ENCODE data around the gene NEK9. TPM values are rescaled to one million over a fixed set of nuclear protein-coding genes. Genes with fewer than 3 reads are reported as not detected.

The NEK9 gene
- total RNA-seq, 2 donors from 2014 or later = 26.4 to 38.4 TPM

DNA sequence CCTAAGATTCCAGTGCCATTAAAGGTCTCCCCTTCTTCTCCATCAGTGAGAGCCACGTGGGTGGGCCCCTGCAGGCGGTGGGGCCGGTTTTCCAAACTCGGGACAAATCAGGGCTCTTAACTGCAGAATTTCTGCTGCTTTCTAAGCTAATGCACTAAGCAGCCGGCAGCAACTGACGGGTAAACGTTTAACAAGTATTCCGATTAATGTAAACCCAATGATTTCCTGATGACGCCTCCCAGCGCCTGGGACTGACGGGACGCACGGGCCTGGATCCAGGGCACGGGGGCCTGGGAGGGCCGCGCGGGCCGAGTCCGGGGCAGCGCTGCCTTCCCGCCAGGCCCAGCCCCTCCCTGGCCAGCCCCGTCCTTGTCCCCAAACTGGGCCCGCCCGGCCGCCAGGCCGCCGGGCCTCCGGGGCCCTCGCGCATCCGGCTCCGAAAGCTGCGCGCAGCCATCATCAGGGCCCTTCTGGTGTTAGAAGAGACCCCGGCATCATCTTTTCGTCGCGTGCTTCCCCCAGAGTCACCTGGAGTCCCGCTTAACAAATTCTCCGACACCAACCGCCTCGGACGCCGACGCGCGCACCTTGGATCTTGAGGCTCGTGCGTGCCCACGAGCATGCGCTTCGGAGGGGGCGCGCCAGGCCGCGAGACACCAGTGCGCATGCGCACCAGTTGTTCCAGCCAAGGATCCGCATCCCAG, 75.8 kb downstream of the NEK9 start, which contains the start of gene MLH3:
Gene MLH3, minus strand, starts transcription at position 616 of the 704 bp plus-strand sequence. CDS start 1,812 bp downstream, outside the sequence.
- H3K9me3 ChIP-seq = no peaks in the 10 kb centered on the region
- H3K27me3 ChIP-seq = no peaks in the 10 kb centered on the region
- DNase-seq (peak; percentile 82 to 88 (median 84)), ATAC-seq (peak; percentile 87)
- no peaks in the 10 kb centered on the region for H3K36me3 ChIP-seq (replicated peaks in 1 of 2; ENCODE audit: insufficient read depth in 1 of 2, low read depth in 2 of 2)
- WGBS, 2 donors = 0 to 1% methylated on average over 33 to 59 of the region's 59 CpGs
- TF ChIP-seq CTCF (IDR thresholded peaks at IDR 0.05) (peak in 1 of 7 experiments; percentile 11), POLR2A (IDR thresholded peaks at IDR 0.05) (peak; percentile 37 to 76 (median 75))
- intact Hi-C loops (cut with DNase I) = no loop called here
- H3K27ac ChIP-seq = peak within 1 kb of the TSS; percentile 71 to 95 (median 92)
- peaks cover 18% of the 10 kb centered on the region for H3K4me1 ChIP-seq
- H3K4me3 ChIP-seq = peak within 1 kb of the TSS; percentile 48 to 73

DNA sequence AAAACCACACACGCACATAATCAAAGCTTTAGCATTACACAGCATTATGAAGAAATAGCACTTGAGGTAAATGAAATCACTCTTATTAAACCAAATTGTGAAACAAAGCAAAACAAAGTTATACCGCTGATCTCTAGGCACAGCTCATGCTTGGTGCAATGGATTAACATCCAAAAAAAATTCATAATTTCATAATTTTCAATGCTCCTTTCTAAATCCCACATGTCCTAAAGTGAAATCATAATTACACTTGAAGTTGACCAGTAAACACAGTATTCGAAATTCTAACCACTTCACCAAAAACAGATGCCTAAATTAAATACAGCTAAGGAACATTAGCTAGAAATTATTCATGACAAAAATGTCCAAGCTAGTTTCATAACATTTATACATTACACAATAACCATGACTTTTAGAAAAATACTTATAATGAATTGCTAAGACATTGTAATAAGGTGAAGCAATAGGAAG, 77.1 kb downstream of the NEK9 start:
- ATAC-seq = no peak
- H3K27ac ChIP-seq = peak overlapping the region in 2 of 4 donors; percentile 19 to 95

GRCh38 chr14:75049136-75049535, 77.7 kb downstream of the NEK9 start:
- H3K4me1 ChIP-seq = peaks cover 25% of the 10 kb centered on the region
- H3K4me3 ChIP-seq = no peak overlapping the region
- no peaks in the 10 kb centered on the region for H3K27me3 ChIP-seq
- H3K9me3 ChIP-seq = no peaks in the 10 kb centered on the region
- H3K36me3 ChIP-seq (replicated peaks in 1 of 2; ENCODE audit: insufficient read depth in 1 of 2, low read depth in 2 of 2) = no peaks in the 10 kb centered on the region
- intact Hi-C loops (cut with DNase I) = no loop called here
- DNase-seq (no peak), ATAC-seq (no peak)
- TF ChIP-seq POLR2A (IDR thresholded peaks at IDR 0.05) = no peak
- TF ChIP-seq CTCF (IDR thresholded peaks at IDR 0.05) = no peak
- peak overlapping the region in 1 of 4 donors; percentile 19 for H3K27ac ChIP-seq
- WGBS, 2 donors = 72 to 80% methylated on average over 5 of the region's 5 CpGs

More for the DNA sequence above, 77.1 kb downstream of the NEK9 start:
- intact Hi-C loops (cut with DNase I) = no loop called here
- no peak for TF ChIP-seq CTCF (IDR thresholded peaks at IDR 0.05)
- no peak for TF ChIP-seq POLR2A (IDR thresholded peaks at IDR 0.05)
- Histone ChIP-seq H3K27me3 (no peaks in the 10 kb centered on the region), H3K36me3 (replicated peaks in 1 of 2; ENCODE audit: insufficient read depth in 1 of 2, low read depth in 2 of 2) (no peaks in the 10 kb centered on the region), H3K4me3 (no peak overlapping the region), H3K4me1 (peaks cover 25% of the 10 kb centered on the region), H3K9me3 (no peaks in the 10 kb centered on the region)
- 77 to 89% methylated on average over 3 of the region's 3 CpGs for WGBS, 2 donors
- DNase-seq = no peak

DNA sequence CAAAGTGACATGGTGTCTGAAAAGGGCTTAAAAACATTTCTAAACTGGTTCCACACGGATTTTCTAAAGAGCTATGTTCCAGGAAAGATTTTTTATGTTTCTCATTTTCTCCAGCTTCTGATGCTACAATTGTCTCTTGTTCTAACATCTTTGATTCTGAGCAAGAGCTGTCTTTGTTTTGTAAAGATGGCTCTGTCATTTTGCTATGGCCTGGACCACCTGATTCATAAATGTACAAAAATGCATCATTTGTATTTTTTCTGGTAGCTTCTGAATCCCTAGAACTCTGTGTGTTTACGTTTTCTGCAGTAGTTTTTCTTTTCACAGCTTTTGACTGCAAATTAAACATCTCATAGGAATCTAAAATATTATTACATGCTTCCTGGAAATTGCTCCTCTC, 78.7 kb downstream of the NEK9 start:
- WGBS, 2 donors = 78 to 81% methylated on average over 2 of the region's 2 CpGs
- Histone ChIP-seq H3K36me3 (replicated peaks in 1 of 2; ENCODE audit: insufficient read depth in 1 of 2, low read depth in 2 of 2) (no peaks in the 10 kb centered on the region), H3K27me3 (no peaks in the 10 kb centered on the region), H3K27ac (no peak overlapping the region), H3K4me3 (no peak overlapping the region), H3K9me3 (no peaks in the 10 kb centered on the region), H3K4me1 (peaks cover 28% of the 10 kb centered on the region)
- intact Hi-C loops (cut with DNase I) = no loop called here
- TF ChIP-seq POLR2A (IDR thresholded peaks at IDR 0.05) = no peak
- TF ChIP-seq CTCF (IDR thresholded peaks at IDR 0.05) = no peak
- no peak for DNase-seq
- no peak for ATAC-seq

Data from body of pancreas (tissue), 4 donors.